Measurements from ENCODE around the gene SSUH2. TPM values are rescaled to one million over a fixed set of nuclear protein-coding genes. Genes with fewer than 3 reads are reported as not detected.

SSUH2 gene
- total and polyA plus RNA-seq, 4 donors: 0.15 to 15.7 (median 0.63) TPM

GRCh38 chr3:8653800-8654408 is 9.3 kb upstream of the SSUH2 start:
- peaks cover 2 to 4% of the 10 kb centered on the region in 2 donors for H3K4me1 ChIP-seq (ENCODE audit: control insufficient read depth in 1 of 2, insufficient read depth in 2 of 2, low read length in 2 of 2)
- H3K36me3 ChIP-seq (ENCODE audit: control insufficient read depth in 1 of 2, insufficient read depth in 2 of 2, low read length in 1 of 2): no peaks in the 10 kb centered on the region
- no peaks in the 10 kb centered on the region for H3K27me3 ChIP-seq (ENCODE audit: control insufficient read depth in 1 of 2, insufficient read depth in 2 of 2, low read length in 1 of 2)
- intact Hi-C loops (cut with DNase I): no loop called here
- no peaks in the 10 kb centered on the region for H3K9me3 ChIP-seq (ENCODE audit: control insufficient read depth, low read length)
- no peak overlapping the region for H3K4me3 ChIP-seq (ENCODE audit: low read length in 2 of 2)
- WGBS, 2 donors: 74 to 77% methylated on average over 8 of the region's 8 CpGs
- ATAC-seq (ENCODE audit: low FRiP score) (no peak), DNase-seq (no peak)
- no peak overlapping the region for H3K27ac ChIP-seq (ENCODE audit: low read depth in 1 of 2, low read length in 2 of 2)

DNA sequence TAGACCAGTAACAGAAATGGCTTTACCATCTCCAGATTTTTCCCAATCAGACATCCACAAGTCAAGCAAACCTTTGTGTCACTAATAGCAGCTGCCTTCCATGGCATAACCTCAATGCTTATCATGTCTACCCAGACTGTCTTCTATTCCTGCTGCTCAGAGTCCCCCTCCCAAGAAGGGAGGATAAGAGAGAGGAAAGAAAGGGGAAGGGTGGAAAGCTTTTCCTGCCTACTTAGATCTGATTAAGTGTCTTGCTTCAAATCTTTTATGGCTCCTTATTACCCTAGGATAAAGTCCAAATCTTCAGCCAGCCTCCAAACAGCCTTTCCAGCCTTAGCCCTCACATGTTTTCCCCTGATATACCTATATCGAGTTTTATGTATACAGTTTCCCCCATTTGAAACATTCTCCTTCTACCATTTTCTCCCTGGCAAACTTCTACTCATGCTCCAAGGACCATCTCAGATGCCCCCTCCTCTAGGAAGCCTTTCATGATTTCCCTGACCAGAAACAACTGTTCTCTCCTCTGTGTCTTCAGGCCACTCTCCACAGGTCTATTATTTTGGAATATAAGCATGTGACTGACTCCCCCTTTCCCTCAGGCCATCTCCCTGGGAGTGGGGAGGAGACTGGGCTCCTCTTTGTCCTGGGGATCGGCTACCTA is 7.9 kb upstream of the SSUH2 start:
- Histone ChIP-seq H3K27me3 (ENCODE audit: control insufficient read depth in 1 of 2, insufficient read depth in 2 of 2, low read length in 1 of 2) (no peaks in the 10 kb centered on the region), H3K27ac (ENCODE audit: low read depth in 1 of 2, low read length in 2 of 2) (no peak overlapping the region), H3K9me3 (ENCODE audit: control insufficient read depth, low read length) (no peaks in the 10 kb centered on the region), H3K4me1 (ENCODE audit: control insufficient read depth in 1 of 2, insufficient read depth in 2 of 2, low read length in 2 of 2) (peaks cover 0 to 4% of the 10 kb centered on the region in 2 donors), H3K4me3 (ENCODE audit: low read length in 2 of 2) (no peak overlapping the region), H3K36me3 (ENCODE audit: control insufficient read depth in 1 of 2, insufficient read depth in 2 of 2, low read length in 1 of 2) (no peaks in the 10 kb centered on the region)
- ATAC-seq (ENCODE audit: low FRiP score) (no peak), DNase-seq (no peak)
- intact Hi-C loops (cut with DNase I): no loop called here
- WGBS, 2 donors: 91 to 96% methylated on average over 2 of the region's 2 CpGs

DNA sequence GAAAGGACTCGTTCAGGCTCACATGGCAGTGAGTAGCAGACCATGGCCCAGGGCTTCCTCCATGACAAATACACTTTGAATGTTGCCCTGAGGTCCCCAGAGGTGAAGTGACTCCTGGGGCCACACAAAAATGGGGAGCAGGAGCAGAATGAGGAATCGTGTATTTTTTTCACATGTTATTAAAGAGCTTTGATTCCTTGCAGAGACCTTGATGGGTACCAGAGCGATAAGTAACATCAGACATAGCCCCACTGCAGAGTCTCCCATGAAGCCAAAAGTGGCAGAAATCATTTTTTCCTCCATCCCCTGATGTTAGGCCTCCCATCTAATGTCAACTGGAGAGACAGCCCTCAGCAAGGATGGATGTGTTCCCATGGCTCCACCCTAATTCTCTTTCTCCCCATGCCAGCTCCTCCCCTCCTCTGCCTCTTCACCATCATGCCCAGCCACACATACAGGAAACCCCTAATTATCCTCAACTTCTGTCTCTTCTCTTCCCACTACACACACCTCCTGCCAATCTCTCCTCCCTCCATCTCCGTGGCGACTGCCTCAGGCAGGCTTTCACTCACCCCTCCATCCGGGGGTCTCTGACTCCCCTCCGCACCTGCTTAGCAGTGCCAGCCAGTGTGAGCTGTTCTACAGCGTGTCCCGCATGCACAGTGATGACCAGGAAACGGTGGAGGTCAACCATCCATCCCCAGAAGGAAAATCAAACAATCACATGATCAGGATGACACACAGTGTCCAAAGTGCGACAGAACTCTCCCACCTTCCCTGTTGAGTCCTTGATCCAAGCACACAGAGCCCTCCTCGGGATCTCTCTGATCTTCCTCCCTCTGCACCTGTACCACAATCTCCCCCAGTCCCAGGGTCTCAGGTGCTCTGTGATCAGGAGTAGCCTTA is 7.1 kb upstream of the SSUH2 start:
- ATAC-seq (ENCODE audit: low FRiP score) (no peak), DNase-seq (no peak)
- Histone ChIP-seq H3K27ac (ENCODE audit: low read depth in 1 of 2, low read length in 2 of 2) (no peak overlapping the region), H3K27me3 (ENCODE audit: control insufficient read depth in 1 of 2, insufficient read depth in 2 of 2, low read length in 1 of 2) (no peaks in the 10 kb centered on the region), H3K4me3 (ENCODE audit: low read length in 2 of 2) (no peak overlapping the region), H3K36me3 (ENCODE audit: control insufficient read depth in 1 of 2, insufficient read depth in 2 of 2, low read length in 1 of 2) (no peaks in the 10 kb centered on the region), H3K9me3 (ENCODE audit: control insufficient read depth, low read length) (no peaks in the 10 kb centered on the region), H3K4me1 (ENCODE audit: control insufficient read depth in 1 of 2, insufficient read depth in 2 of 2, low read length in 2 of 2) (peaks cover 0 to 4% of the 10 kb centered on the region in 2 donors)
- WGBS, 2 donors: 89% methylated on average over 12 of the region's 12 CpGs
- intact Hi-C loops (cut with DNase I): no loop called here

GRCh38 chr3:8650583-8651416 is 6.2 kb upstream of the SSUH2 start:
- peak; percentile 27 for ATAC-seq (ENCODE audit: low FRiP score)

GRCh38 chr3:8649757-8650156 is 5.2 kb upstream of the SSUH2 start:
- no peaks in the 10 kb centered on the region for H3K27me3 ChIP-seq (ENCODE audit: control insufficient read depth in 1 of 2, insufficient read depth in 2 of 2, low read length in 1 of 2)
- no peaks in the 10 kb centered on the region for H3K36me3 ChIP-seq (ENCODE audit: control insufficient read depth in 1 of 2, insufficient read depth in 2 of 2, low read length in 1 of 2)
- H3K27ac ChIP-seq (ENCODE audit: low read depth in 1 of 2, low read length in 2 of 2): no peak overlapping the region
- H3K4me1 ChIP-seq (ENCODE audit: control insufficient read depth in 1 of 2, insufficient read depth in 2 of 2, low read length in 2 of 2): no peaks in the 10 kb centered on the region
- DNase-seq (no peak), ATAC-seq (ENCODE audit: low FRiP score) (no peak)
- H3K4me3 ChIP-seq (ENCODE audit: low read length in 2 of 2): no peak overlapping the region
- intact Hi-C loops (cut with DNase I): no loop called here
- no peaks in the 10 kb centered on the region for H3K9me3 ChIP-seq (ENCODE audit: control insufficient read depth, low read length)
- 88 to 95% methylated on average over 5 of the region's 5 CpGs for WGBS, 2 donors

More at GRCh38 chr3:8650583-8651416, 6.2 kb upstream of the SSUH2 start:
- no peak overlapping the region for H3K4me3 ChIP-seq (ENCODE audit: low read length in 2 of 2)
- no peak for DNase-seq
- no peaks in the 10 kb centered on the region for H3K27me3 ChIP-seq (ENCODE audit: control insufficient read depth in 1 of 2, insufficient read depth in 2 of 2, low read length in 1 of 2)
- H3K36me3 ChIP-seq (ENCODE audit: control insufficient read depth in 1 of 2, insufficient read depth in 2 of 2, low read length in 1 of 2): no peaks in the 10 kb centered on the region
- 37 to 40% methylated on average over 13 of the region's 13 CpGs for WGBS, 2 donors
- H3K4me1 ChIP-seq (ENCODE audit: control insufficient read depth in 1 of 2, insufficient read depth in 2 of 2, low read length in 2 of 2): no peaks in the 10 kb centered on the region
- H3K9me3 ChIP-seq (ENCODE audit: control insufficient read depth, low read length): no peaks in the 10 kb centered on the region
- H3K27ac ChIP-seq (ENCODE audit: low read depth in 1 of 2, low read length in 2 of 2): no peak overlapping the region
- intact Hi-C loops (cut with DNase I): no loop called here

- no peaks in the 10 kb centered on the region for H3K9me3 ChIP-seq (ENCODE audit: control insufficient read depth, low read length)
- ATAC-seq (ENCODE audit: low FRiP score) (no peak), DNase-seq (no peak)
- intact Hi-C loops (cut with DNase I): no loop called here
- H3K4me1 ChIP-seq (ENCODE audit: control insufficient read depth in 1 of 2, insufficient read depth in 2 of 2, low read length in 2 of 2): no peaks in the 10 kb centered on the region
- H3K27ac ChIP-seq (ENCODE audit: low read depth in 1 of 2, low read length in 2 of 2): no peak overlapping the region
- no peaks in the 10 kb centered on the region for H3K36me3 ChIP-seq (ENCODE audit: control insufficient read depth in 1 of 2, insufficient read depth in 2 of 2, low read length in 1 of 2)
- 93 to 94% methylated on average over 11 of the region's 11 CpGs for WGBS, 2 donors
- no peak overlapping the region for H3K4me3 ChIP-seq (ENCODE audit: low read length in 2 of 2)
- no peaks in the 10 kb centered on the region for H3K27me3 ChIP-seq (ENCODE audit: control insufficient read depth in 1 of 2, insufficient read depth in 2 of 2, low read length in 1 of 2)
These were observed 4.5 kb upstream of the SSUH2 start for GRCh38 chr3:8648909-8649741.

DNA sequence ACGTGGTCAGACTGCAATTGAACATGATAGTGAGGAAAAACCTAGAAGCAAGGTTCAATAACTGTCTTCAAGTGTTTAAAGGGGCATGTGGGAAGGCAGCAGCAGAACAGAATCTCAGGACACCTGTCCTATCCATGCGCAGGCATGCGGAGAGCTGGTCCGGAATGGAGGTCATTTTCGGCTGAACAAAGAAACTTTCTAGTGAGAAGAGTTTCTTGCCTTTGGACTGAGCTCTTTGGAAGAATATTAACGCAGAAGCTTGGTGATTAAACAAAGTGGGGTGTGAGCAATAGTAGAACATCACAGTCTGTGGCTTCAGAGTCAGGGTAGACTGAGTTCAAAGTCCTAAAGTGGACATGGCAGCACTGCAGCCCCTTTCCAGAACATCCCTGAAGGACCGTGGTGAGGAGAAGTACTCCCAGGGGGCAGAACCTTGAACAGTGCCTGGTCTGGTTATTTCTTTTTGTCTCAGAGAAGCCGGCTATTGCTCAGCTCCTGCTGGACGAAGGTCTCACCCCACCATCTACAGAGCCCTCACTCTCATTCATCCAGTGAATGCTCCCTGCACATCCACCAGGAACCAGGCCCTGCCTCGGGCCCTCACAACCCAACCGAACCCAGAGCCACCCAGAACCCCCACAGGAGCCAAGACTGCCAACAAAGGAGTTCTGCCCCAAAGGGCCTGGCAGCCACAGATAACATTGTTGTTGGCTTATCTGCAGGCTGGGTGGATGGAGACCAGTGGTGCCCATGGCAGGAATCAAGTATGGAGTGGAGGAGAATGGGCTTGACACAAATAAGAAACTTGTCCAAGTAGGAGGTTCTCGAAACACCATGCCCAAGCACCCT is 2.8 kb upstream of the SSUH2 start:
- no peak overlapping the region for H3K4me3 ChIP-seq (ENCODE audit: low read length in 2 of 2)
- intact Hi-C loops (cut with DNase I): no loop called here
- no peak overlapping the region for H3K27ac ChIP-seq (ENCODE audit: low read depth in 1 of 2, low read length in 2 of 2)
- H3K36me3 ChIP-seq (ENCODE audit: control insufficient read depth in 1 of 2, insufficient read depth in 2 of 2, low read length in 1 of 2): no peaks in the 10 kb centered on the region
- DNase-seq: no peak
- no peak for ATAC-seq (ENCODE audit: low FRiP score)
- 57 to 61% methylated on average over 12 of the region's 12 CpGs for WGBS, 2 donors
- no peaks in the 10 kb centered on the region for H3K4me1 ChIP-seq (ENCODE audit: control insufficient read depth in 1 of 2, insufficient read depth in 2 of 2, low read length in 2 of 2)
- no peaks in the 10 kb centered on the region for H3K9me3 ChIP-seq (ENCODE audit: control insufficient read depth, low read length)
- H3K27me3 ChIP-seq (ENCODE audit: control insufficient read depth in 1 of 2, insufficient read depth in 2 of 2, low read length in 1 of 2): no peaks in the 10 kb centered on the region
